Mesenteric fat pad (tissue), 1 donor: Measurements from ENCODE around the gene SDK2. TPM values are rescaled to one million over a fixed set of nuclear protein-coding genes. Genes with fewer than 3 reads are reported as not detected.

ENCODE experiments used
- DNase-seq: peaks from one replicate; pipeline ENCODE4 v3.0.0-alpha.2; 2020; ENCODE audit warnings: low spot score
- total RNA-seq: library from RNA; stranded (reverse); fragmentation: NEBNext Ultra II Directional; extraction: Animal tissue kit (Norgen Biotek cat#: 25700); gene quantifications from one replicate; pipeline ENCODE4 v1.2.1, GENCODE V29; 2021
- donor health status: DM: yes; HTN: yes; CAD: no.

Gene SDK2
- total RNA-seq, 1 donor from 2014 or later = 0.84 TPM

GRCh38 chr17:73589363-73589980 lies 54.8 kb downstream of the SDK2 start:
- no peak for DNase-seq

- DNase-seq = no peak
Measured at GRCh38 chr17:73588891-73589290, 55.4 kb downstream of the SDK2 start.

- no peak for DNase-seq
Measured at GRCh38 chr17:73588301-73588846, 55.9 kb downstream of the SDK2 start.

GRCh38 chr17:73586921-73587602 lies 57.2 kb downstream of the SDK2 start:
- no peak for DNase-seq

GRCh38 chr17:73586275-73586832 lies 57.9 kb downstream of the SDK2 start:
- DNase-seq = no peak

GRCh38 chr17:73585583-73585982 lies 58.7 kb downstream of the SDK2 start:
- DNase-seq = no peak

GRCh38 chr17:73584987-73585386 lies 59.3 kb downstream of the SDK2 start:
- DNase-seq = no peak

GRCh38 chr17:73584049-73584448 lies 60.2 kb downstream of the SDK2 start:
- DNase-seq = no peak

- no peak for DNase-seq
Measured at GRCh38 chr17:73582821-73583220, 61.4 kb downstream of the SDK2 start.

- DNase-seq = no peak
Measured at GRCh38 chr17:73582359-73582758, 61.9 kb downstream of the SDK2 start.

- DNase-seq = no peak
Measured at GRCh38 chr17:73581379-73581778, 62.9 kb downstream of the SDK2 start.

- DNase-seq = no peak
Measured at GRCh38 chr17:73580073-73580710, 64.1 kb downstream of the SDK2 start.

GRCh38 chr17:73576556-73577098 lies 67.6 kb downstream of the SDK2 start:
- no peak for DNase-seq

GRCh38 chr17:73575470-73576221 lies 68.6 kb downstream of the SDK2 start:
- DNase-seq = no peak

- no peak for DNase-seq
Measured at GRCh38 chr17:73571511-73572130, 72.6 kb downstream of the SDK2 start.

- DNase-seq = no peak
Measured at GRCh38 chr17:73569762-73570319, 74.4 kb downstream of the SDK2 start.

GRCh38 chr17:73568934-73569333 lies 75.3 kb downstream of the SDK2 start:
- no peak for DNase-seq

GRCh38 chr17:73566905-73567782 lies 77.1 kb downstream of the SDK2 start:
- DNase-seq = no peak

- no peak for DNase-seq
Measured at GRCh38 chr17:73564843-73565242, 79.4 kb downstream of the SDK2 start.
